ENCODE data around the gene STK11IP.

The STK11IP gene

GRCh38 chr2:219596954-219597551, 604 bp upstream of the STK11IP start:
- no peaks in the 10 kb centered on the region for H3K9me3 Mint-ChIP-seq
- peak overlapping the region; percentile 97 for H3K27ac Mint-ChIP-seq
- H3K36me3 Mint-ChIP-seq, result peaks cover 4% of the 10 kb centered on the region
- peaks cover 11% of the 10 kb centered on the region for H3K4me1 Mint-ChIP-seq
- peaks cover 2% of the 10 kb centered on the region for H3K27me3 Mint-ChIP-seq
- peak overlapping the region; percentile 97 for H3K4me3 Mint-ChIP-seq

- H3K4me1 Mint-ChIP-seq, result peaks cover 11% of the 10 kb centered on the region
- peak overlapping the region; percentile 97 for H3K27ac Mint-ChIP-seq
- peaks cover 5% of the 10 kb centered on the region for H3K36me3 Mint-ChIP-seq
- no peaks in the 10 kb centered on the region for H3K27me3 Mint-ChIP-seq
- no peaks in the 10 kb centered on the region for H3K9me3 Mint-ChIP-seq
- peak overlapping the region; percentile 97 for H3K4me3 Mint-ChIP-seq
These were observed 836 bp downstream of the STK11IP start for GRCh38 chr2:219598308-219599078.

DNA sequence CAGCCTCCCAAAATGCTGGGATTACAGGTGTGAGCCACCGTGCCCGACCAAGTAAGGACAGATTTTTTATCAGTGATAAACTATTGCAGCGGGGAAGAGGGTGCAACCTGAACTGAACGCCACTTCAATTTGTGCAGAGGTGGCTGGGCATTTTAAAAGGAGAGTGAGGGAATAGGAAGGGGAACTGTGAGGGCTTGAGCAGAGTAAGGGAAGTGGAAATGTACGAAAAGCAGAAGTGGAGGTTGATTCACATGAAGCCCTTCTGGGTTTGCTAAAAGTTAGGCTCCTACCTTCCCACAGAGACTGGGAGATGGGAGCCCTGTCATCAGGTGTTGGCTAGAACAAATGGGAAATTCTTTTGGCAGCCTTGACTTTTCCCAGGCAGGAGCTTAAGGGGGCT, 6.1 kb downstream of the STK11IP start:
- Mint-ChIP-seq H3K9me3 (no peaks in the 10 kb centered on the region), H3K4me1 (peaks cover 2% of the 10 kb centered on the region), H3K27ac (no peak overlapping the region), H3K36me3 (peaks cover 17% of the 10 kb centered on the region), H3K4me3 (no peak overlapping the region), H3K27me3 (no peaks in the 10 kb centered on the region)

- Mint-ChIP-seq H3K4me3 (no peak overlapping the region), H3K9me3 (no peaks in the 10 kb centered on the region), H3K4me1 (no peaks in the 10 kb centered on the region), H3K27me3 (no peaks in the 10 kb centered on the region), H3K27ac (no peak overlapping the region), H3K36me3 (peaks cover 16% of the 10 kb centered on the region)
These were observed 7.9 kb downstream of the STK11IP start for GRCh38 chr2:219605607-219605954.

DNA sequence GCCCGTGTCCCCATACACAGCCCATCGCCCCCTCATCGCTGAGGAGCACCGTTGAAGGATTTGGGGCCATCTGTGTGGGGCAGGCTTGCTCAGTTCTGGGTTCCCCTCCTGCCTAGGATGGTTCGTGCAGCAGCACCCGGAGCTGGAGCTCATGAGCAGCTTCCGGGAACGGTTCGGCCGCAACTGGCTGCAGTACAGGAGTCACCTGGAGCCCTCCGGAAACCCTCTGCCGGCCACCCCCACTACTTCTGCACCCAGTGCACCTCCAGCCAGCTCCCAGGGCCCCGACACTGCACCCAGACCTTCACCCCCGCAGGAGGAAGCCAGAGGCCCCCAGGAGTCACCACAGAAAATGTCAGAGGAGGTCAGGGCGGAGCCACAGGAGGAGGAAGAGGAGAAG, 10.3 kb downstream of the STK11IP start:
- Mint-ChIP-seq H3K36me3 (peaks cover 18% of the 10 kb centered on the region), H3K27ac (no peak overlapping the region), H3K4me3 (no peak overlapping the region), H3K9me3 (no peaks in the 10 kb centered on the region), H3K4me1 (peaks cover 8% of the 10 kb centered on the region), H3K27me3 (no peaks in the 10 kb centered on the region)

- no peak overlapping the region for H3K27ac Mint-ChIP-seq
- peaks cover 9% of the 10 kb centered on the region for H3K4me1 Mint-ChIP-seq
- H3K4me3 Mint-ChIP-seq, result no peak overlapping the region
- no peaks in the 10 kb centered on the region for H3K27me3 Mint-ChIP-seq
- peaks cover 18% of the 10 kb centered on the region for H3K36me3 Mint-ChIP-seq
- H3K9me3 Mint-ChIP-seq, result no peaks in the 10 kb centered on the region
These were observed 10.8 kb downstream of the STK11IP start for GRCh38 chr2:219608399-219608964.

DNA sequence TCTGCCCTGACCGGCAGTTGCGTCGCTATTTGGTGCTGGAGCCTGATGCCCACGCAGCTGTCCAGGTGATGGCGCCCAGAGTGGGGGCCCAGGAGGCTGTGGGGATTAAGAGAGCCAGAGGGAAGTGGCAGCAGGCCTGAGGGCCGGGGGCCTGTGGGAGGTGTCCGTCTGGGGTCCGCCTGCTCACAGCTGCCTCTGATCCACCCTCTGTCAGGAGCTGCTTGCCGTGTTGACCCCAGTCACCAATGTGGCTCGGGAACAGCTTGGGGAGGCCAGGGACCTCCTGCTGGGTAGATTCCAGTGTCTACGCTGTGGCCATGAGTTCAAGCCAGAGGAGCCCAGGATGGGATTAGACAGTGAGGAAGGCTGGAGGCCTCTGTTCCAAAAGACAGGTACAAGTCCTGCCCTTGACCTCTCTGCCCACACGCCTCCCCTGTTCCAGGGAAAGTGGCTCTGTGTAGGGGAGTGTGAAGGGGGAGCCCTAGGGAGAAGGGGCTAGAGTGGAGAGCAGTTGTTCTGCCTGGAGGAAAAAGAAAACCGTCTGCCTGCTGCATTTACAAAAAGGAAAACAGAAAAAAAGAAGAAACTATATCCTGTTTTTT, 11.6 kb downstream of the STK11IP start:
- Mint-ChIP-seq H3K27ac (no peak overlapping the region), H3K36me3 (peaks cover 14% of the 10 kb centered on the region), H3K9me3 (no peaks in the 10 kb centered on the region), H3K4me1 (peaks cover 9% of the 10 kb centered on the region), H3K27me3 (no peaks in the 10 kb centered on the region), H3K4me3 (no peak overlapping the region)

DNA sequence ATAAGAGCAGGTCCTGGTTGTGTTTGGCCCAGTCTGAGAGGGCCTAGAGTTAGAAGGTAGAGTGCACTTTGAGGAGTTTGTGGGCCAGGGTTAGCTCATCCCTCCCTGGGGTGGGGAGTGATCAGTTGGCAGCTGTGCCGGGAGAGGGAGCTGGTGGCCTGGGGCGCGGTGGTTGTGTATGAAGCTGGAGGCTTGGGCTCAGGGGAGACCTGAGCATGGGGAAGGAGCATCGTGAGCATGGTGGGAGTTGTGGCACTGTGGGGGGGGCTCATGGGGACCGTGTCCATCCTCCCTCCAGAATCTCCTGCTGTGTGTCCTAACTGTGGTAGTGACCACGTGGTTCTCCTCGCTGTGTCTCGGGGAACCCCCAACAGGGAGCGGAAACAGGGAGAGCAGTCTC, 13.6 kb downstream of the STK11IP start:
- Mint-ChIP-seq H3K27ac (no peak overlapping the region), H3K27me3 (no peaks in the 10 kb centered on the region), H3K36me3 (peaks cover 12% of the 10 kb centered on the region), H3K4me1 (peaks cover 9% of the 10 kb centered on the region), H3K9me3 (no peaks in the 10 kb centered on the region), H3K4me3 (no peak overlapping the region)

DNA sequence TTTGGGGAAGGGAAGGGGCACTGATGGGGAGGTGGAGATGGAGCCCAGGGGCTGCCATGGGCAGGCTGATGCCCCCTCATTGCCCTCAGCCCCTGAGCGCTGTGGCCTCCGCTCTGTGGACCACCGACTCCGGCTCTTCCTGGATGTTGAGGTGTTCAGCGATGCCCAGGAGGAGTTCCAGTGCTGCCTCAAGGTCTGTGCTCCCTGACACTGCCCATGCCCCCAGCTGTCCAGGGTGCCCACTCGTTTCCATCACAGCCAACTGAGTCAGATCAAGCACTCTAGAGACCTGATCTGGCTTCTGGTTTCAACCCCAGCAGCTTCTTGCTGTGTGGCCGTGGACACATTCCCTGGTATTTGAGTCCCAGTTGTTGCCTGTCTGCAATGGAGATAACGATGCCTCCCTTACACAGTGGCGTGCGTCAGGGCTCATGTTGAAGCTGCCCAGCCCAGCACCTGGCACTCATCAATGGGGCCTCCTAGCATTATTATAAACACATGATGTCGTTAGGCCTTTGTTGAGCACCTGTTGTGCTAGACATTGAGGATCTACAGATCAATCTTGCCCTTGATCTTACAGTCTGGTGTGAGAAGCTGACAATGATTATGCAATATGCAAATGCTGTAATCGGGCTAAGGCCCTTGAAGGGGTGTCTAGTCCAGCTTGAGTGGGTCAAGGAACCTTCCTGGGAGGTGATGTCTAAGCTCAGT, 14.4 kb downstream of the STK11IP start:
- Mint-ChIP-seq H3K36me3 (peaks cover 9% of the 10 kb centered on the region), H3K4me3 (no peak overlapping the region), H3K27ac (no peak overlapping the region), H3K4me1 (peaks cover 9% of the 10 kb centered on the region), H3K9me3 (no peaks in the 10 kb centered on the region), H3K27me3 (no peaks in the 10 kb centered on the region)

- Mint-ChIP-seq H3K27ac (no peak overlapping the region), H3K27me3 (no peaks in the 10 kb centered on the region), H3K36me3 (peaks cover 7% of the 10 kb centered on the region), H3K9me3 (no peaks in the 10 kb centered on the region), H3K4me1 (peaks cover 9% of the 10 kb centered on the region), H3K4me3 (no peak overlapping the region)
These were observed 15.1 kb downstream of the STK11IP start for GRCh38 chr2:219612577-219613286.

DNA sequence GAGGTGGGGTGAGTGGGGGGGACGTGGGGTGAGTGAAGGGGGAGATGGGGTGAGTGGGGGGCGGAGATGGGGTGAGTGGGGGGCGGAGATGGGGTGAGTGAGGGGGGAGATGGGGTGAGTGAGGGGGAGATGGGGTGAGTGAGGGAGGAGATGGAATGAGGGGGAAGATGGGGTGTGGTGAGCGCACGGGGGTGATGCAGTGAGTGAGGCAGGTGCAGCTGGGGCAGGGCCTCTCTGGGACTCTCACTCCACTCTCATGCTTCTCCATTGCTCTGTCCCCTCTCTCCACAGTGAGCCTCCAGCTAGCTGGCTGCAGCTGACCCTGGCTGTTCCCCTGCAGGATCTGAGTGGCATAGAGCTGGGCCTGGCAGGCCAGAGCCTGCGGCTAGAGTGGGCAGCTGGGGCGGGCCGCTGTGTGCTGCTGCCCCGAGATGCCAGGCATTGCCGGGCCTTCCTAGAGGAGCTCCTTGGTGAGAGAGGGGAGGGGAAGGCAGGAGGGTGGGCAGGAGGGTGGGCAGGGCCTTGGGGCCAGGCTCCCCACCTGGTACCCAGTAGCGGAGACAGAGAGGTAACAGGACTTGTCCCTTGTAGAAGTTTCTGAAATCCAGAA, 15.9 kb downstream of the STK11IP start:
- Mint-ChIP-seq H3K9me3 (no peaks in the 10 kb centered on the region), H3K27me3 (no peaks in the 10 kb centered on the region), H3K36me3 (peaks cover 7% of the 10 kb centered on the region), H3K27ac (no peak overlapping the region), H3K4me3 (no peak overlapping the region), H3K4me1 (peaks cover 9% of the 10 kb centered on the region)

DNA sequence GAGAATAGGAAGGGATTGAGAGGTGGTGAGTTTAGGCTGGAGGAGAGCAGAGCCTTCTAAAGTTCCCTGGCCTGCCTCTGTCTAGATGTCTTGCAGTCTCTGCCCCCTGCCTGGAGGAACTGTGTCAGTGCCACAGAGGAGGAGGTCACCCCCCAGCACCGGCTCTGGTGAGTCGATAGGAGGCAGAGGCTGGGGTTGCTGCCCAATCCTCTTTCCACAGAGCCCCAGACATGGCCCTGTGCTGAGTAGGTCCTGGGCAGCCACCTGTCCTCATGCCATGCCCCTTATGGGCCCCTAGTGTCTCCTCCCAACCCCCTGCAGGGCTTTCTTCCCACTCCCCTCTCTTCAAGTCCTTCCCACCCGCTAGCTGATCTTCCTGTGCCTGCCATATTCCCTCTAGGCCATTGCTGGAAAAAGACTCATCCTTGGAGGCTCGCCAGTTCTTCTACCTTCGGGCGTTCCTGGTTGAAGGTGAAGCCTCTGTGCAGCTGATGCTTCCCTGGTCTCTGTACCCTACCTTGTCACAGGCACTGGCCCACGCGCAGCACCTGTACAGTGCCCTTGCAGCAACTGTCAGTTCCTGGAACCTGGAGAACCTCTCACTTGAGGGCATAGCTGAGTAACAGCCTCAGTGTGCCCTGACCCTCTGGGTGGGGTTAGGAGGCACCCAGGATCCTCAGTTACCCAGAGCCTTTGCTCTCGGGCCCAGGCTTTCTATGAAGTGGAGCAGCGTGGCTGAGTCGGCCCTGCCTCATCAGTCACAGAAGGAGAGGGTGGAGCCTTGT, 16.6 kb downstream of the STK11IP start:
- H3K36me3 Mint-ChIP-seq, result peaks cover 7% of the 10 kb centered on the region
- no peaks in the 10 kb centered on the region for H3K27me3 Mint-ChIP-seq
- H3K4me1 Mint-ChIP-seq, result peaks cover 9% of the 10 kb centered on the region
- no peaks in the 10 kb centered on the region for H3K9me3 Mint-ChIP-seq
- no peak overlapping the region for H3K4me3 Mint-ChIP-seq
- H3K27ac Mint-ChIP-seq, result peak overlapping the region; percentile 53

- Mint-ChIP-seq H3K4me3 (no peak overlapping the region), H3K27ac (no peak overlapping the region), H3K4me1 (peaks cover 9% of the 10 kb centered on the region), H3K36me3 (peaks cover 7% of the 10 kb centered on the region), H3K27me3 (no peaks in the 10 kb centered on the region), H3K9me3 (no peaks in the 10 kb centered on the region)
These were observed 17.4 kb downstream of the STK11IP start for GRCh38 chr2:219615036-219615435.

DNA sequence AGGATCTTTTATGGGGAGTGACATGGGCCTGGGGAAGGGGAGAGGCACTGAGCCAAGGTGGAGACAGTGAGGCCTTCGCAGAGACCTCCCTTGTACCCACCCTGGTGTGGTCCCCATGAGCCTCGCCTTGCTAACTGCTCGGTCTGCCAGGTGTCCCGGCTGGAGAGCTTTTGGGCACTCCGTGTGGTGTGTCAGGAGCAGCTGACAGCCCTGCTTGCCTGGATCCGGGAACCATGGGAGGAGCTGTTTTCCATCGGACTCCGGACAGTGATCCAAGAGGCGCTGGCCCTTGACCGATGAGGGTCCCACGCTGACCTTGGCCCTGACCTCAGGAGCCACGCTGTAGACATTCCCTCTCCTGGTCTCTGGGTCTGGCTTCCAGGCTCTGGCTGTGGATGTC, 18.2 kb downstream of the STK11IP start:
- no peak overlapping the region for H3K27ac Mint-ChIP-seq
- peaks cover 9% of the 10 kb centered on the region for H3K4me1 Mint-ChIP-seq
- peaks cover 5% of the 10 kb centered on the region for H3K36me3 Mint-ChIP-seq
- H3K4me3 Mint-ChIP-seq, result no peak overlapping the region
- no peaks in the 10 kb centered on the region for H3K9me3 Mint-ChIP-seq
- H3K27me3 Mint-ChIP-seq, result no peaks in the 10 kb centered on the region

Measured in activated naive CD4-positive, alpha-beta T cell treated with anti-CD3 and anti-CD28 coated beads, Interleukin-2, amount 50 U/mL, for 24 hours (primary cell).